ENCODE data around the gene HIC1.

DNA sequence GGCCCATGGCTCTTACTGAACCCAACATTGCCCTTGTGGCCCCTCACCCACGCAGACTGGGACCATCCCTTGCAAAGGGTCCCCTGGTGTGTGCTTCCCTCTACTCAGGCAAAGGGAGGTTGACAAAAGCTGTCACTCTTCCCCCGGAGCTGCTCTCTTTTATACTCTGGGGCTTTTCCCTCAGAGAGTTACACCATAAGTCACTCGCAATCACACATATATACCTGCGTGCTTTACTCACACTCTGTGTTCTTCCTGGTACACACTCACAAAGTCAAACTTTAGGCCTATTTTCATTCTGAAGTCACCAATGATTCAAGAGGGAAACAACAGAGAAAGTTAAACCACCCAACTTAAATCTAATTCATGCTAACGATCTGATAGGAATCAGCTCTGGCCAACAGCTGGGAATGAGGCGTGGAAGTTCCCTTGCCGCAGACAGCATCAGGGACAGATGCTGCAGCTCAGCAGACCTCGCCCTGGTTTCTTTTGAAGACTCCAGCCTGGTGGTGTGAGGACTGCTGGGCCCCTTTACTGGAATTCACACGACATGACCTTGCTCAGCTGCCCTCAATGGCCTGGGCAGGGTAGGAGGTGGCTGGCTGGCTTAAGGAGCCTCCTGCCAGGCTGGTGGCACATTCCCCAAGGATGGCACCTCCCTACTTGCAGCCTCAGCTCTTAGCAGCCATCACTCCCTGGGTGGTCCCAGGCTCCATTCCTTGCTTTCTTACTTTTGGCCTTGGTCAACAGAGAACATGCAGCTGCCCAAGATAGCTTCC is 27.3 kb downstream of the HIC1 start:
- TF ChIP-seq CTCF (IDR thresholded peaks at IDR 0.05; ENCODE audit: poor library complexity): no peak
- no peak for TF ChIP-seq EZH2phosphoT487 (IDR thresholded peaks at IDR 0.05; ENCODE audit: low read depth, severe bottlenecking, unreplicated experiment)
- TF ChIP-seq EZH2 (IDR thresholded peaks at IDR 0.05; ENCODE audit: borderline replicate concordance): no peak
